HCT116 (cell line): ENCODE measurements around the gene NR1H3. TPM values are rescaled to one million over a fixed set of nuclear protein-coding genes. Genes with fewer than 3 reads are reported as not detected.

Experiments
- ATAC-seq: fragments of 200-7000 bp; cut with Tn5 transposase; 2 replicates; pipeline ENCODE4 v1.9.1; 2020; ENCODE audit warnings: mild to moderate bottlenecking, moderate library complexity
- BruUV-seq: library from RNA; stranded (reverse); fragments of 400-500 nt; replicated peaks from 2 replicates; lab custom pipeline; 2021; lab: Mats Ljungman, UMichigan
- CTCF ChIA-PET: fragments of 300-600 bp; sonication (Branson Sonifier 250); formaldehyde crosslinking; loops from one replicate; lab custom pipeline; 2021; ENCODE audit warnings: antibody characterized with exemption; lab: Charles Lee
- POLR2A ChIA-PET: fragments of 300-600, 350-600 bp; sonication (Branson Sonifier 250); formaldehyde crosslinking; loops from one replicate; lab custom pipeline; 2021; ENCODE audit warnings: antibody characterized with exemption; lab: Charles Lee
- RAD21 ChIA-PET, 2 experiments: fragments of 300-600 bp; sonication (Branson Sonifier 250); formaldehyde crosslinking; loops; one replicate each; lab custom pipeline; 2023; ENCODE audit warnings: low total read pairs in 2 of 2; ENCODE audit not compliant: uncharacterized antibody in 2 of 2, unreplicated experiment in 2 of 2, low non-redundant PET in 1 of 2; lab: Charles Lee
- DNase-seq: peaks from one replicate; pipeline ENCODE4 v3.0.0-alpha.2; 2010; ENCODE audit warnings: low read depth, low spot score
- H2AFZ ChIP-seq: fragments of 200-600 bp; shearing (Covaris generic), sonication (generic); 2 replicates; pipeline ENCODE4 v1.6.1; 2017; ENCODE audit warnings: low read depth, mixed run types, mixed read lengths, antibody characterized with exemption, low read length; ENCODE audit not compliant: poor library complexity, severe bottlenecking
- H3K27ac ChIP-seq: 2 replicates; pipeline ENCODE4 v1.5.1; 2012; ENCODE audit warnings: low read depth, low read length
- H3K27me3 ChIP-seq: fragments of 200-600 bp; sonication (generic); 2 replicates; pipeline ENCODE4 v1.6.1; 2016; ENCODE audit warnings: mixed run types, low read length, mixed read lengths; ENCODE audit not compliant: insufficient read depth
- H3K36me3 ChIP-seq, 2 experiments: fragments of 200-500 bp in 1 of 2; fragments of 200-600 bp in 1 of 2; sonication (Bioruptor generic) in 1 of 2; sonication (generic) in 1 of 2; 2 replicates each; pipeline versions ENCODE4 v1.5.1 to v1.6.1; 2014 to 2016; ENCODE audit warnings: low read length in 2 of 2, inconsistent platforms in 1 of 2, mixed read lengths in 1 of 2, mixed run types in 1 of 2; ENCODE audit not compliant: insufficient read depth in 2 of 2, control insufficient read depth in 1 of 2
- H3K4me1 ChIP-seq, 2 experiments: fragments of 200-600 bp in 1 of 2; sonication (generic) in 1 of 2; 2 replicates each; pipeline versions ENCODE4 v1.5.1 to v1.6.1; 2012 to 2017; ENCODE audit warnings: low read length in 2 of 2, inconsistent platforms in 1 of 2, mild to moderate bottlenecking in 1 of 2, mixed read lengths in 1 of 2, mixed run types in 1 of 2, moderate library complexity in 1 of 2; ENCODE audit not compliant: insufficient read depth in 2 of 2, control insufficient read depth in 1 of 2
- H3K4me2 ChIP-seq: fragments of 200-600 bp; sonication (generic); 2 replicates; pipeline ENCODE4 v1.6.1; 2017; ENCODE audit warnings: mixed run types, low read length, mixed read lengths
- H3K4me3 ChIP-seq, 2 experiments: fragments of 200-600 bp in 1 of 2; sonication (generic) in 1 of 2; replicated peaks in 1 of 2; 2 replicates each; pipeline ENCODE4 v1.5.1; 2011 to 2016; ENCODE audit warnings: low read length in 2 of 2, control low read depth in 1 of 2, low read depth in 1 of 2, mild to moderate bottlenecking in 1 of 2, mixed read lengths in 1 of 2, mixed run types in 1 of 2
- H3K79me2 ChIP-seq: fragments of 200-600 bp; sonication (generic); 2 replicates; pipeline ENCODE4 v1.6.1; 2017; ENCODE audit warnings: mild to moderate bottlenecking, mixed run types, low read length, moderate library complexity, mixed read lengths; ENCODE audit not compliant: insufficient read depth
- H3K9ac ChIP-seq: fragments of 200-600 bp; sonication (generic); 2 replicates; pipeline ENCODE4 v1.6.1; 2016; ENCODE audit warnings: low read length, mixed read lengths
- H3K9me2 ChIP-seq: fragments of 200-600 bp; sonication (generic), shearing (Covaris generic); 2 replicates; pipeline ENCODE4 v1.6.1; 2017; ENCODE audit warnings: mixed run types, mild to moderate bottlenecking, moderate library complexity; ENCODE audit not compliant: insufficient read depth
- H3K9me3 ChIP-seq, 2 experiments: fragments of 200-500 bp in 1 of 2; fragments of 200-600 bp in 1 of 2; sonication (Bioruptor generic) in 1 of 2; sonication (generic) in 1 of 2; 2 replicates each; pipeline ENCODE4 v1.6.1; 2014 to 2017; ENCODE audit warnings: low read length in 2 of 2, mixed read lengths in 2 of 2, inconsistent platforms in 1 of 2, low read depth in 1 of 2, mild to moderate bottlenecking in 1 of 2, mixed run types in 1 of 2, moderate library complexity in 1 of 2; ENCODE audit not compliant: control insufficient read depth in 1 of 2, insufficient read depth in 1 of 2
- H4K20me1 ChIP-seq: fragments of 200-600 bp; sonication (generic), shearing (Covaris generic); 2 replicates; pipeline ENCODE4 v1.6.1; 2017; ENCODE audit warnings: mixed run types, mild to moderate bottlenecking, moderate library complexity; ENCODE audit not compliant: insufficient read depth
- CBX3 ChIP-seq: IDR thresholded peaks from 2 replicates; pipeline ENCODE4 v1.6.1; 2012; ENCODE audit warnings: low read depth
- CEBPB ChIP-seq: IDR thresholded peaks from 2 replicates; pipeline ENCODE4 v1.6.1; 2012; ENCODE audit warnings: low read depth
- EGR1 ChIP-seq: IDR thresholded peaks from 2 replicates; pipeline ENCODE4 v1.6.1; 2012; ENCODE audit warnings: low read depth
- JUND ChIP-seq: IDR thresholded peaks from 2 replicates; pipeline ENCODE4 v1.6.1; 2012
- POLR2AphosphoS5 ChIP-seq: IDR thresholded peaks from 2 replicates; pipeline ENCODE4 v1.6.1; 2011; ENCODE audit warnings: mild to moderate bottlenecking, low read depth, low read length, moderate library complexity
- RAD21 ChIP-seq: IDR thresholded peaks from 2 replicates; pipeline ENCODE4 v1.6.1; 2012; ENCODE audit warnings: low read depth, mild to moderate bottlenecking
- SIN3A ChIP-seq: IDR thresholded peaks from 2 replicates; pipeline ENCODE4 v1.6.1; 2012; ENCODE audit warnings: low read depth
- TCF7L2 ChIP-seq: IDR thresholded peaks from 2 replicates; pipeline ENCODE4 v1.7.0; 2011; ENCODE audit warnings: borderline replicate concordance, inconsistent platforms; ENCODE audit not compliant: insufficient read depth, insufficient read length; ENCODE audit errors: extremely low read depth
- YY1 ChIP-seq: IDR thresholded peaks from 2 replicates; pipeline ENCODE4 v1.6.1; 2011; ENCODE audit warnings: low read length, low read depth, moderate library complexity, mild to moderate bottlenecking; ENCODE audit not compliant: insufficient replicate concordance; ENCODE audit errors: extremely low read depth
- intact Hi-C: fragments of 100-400 bp; cut with micrococcal nuclease; formaldehyde crosslinking; loops from 2 replicates; pipeline ENCODE4 v1.10.0; 2022
- total RNA-seq: library from RNA; stranded (reverse); gene quantifications from one replicate; pipeline ENCODE4 v1.2.1, GENCODE V29; 2021; ENCODE audit not compliant: unreplicated experiment
- TF ChIP-seq, protein P1 (sequence below), 3 experiments: fragments of 200-600 bp in 1 of 3; sonication (generic) in 1 of 3; IDR thresholded peaks in 2 of 3; conservative IDR thresholded peaks in 1 of 3; 2 replicates each; pipeline ENCODE4 v1.5.1; 2012 to 2017; ENCODE audit warnings: low read depth in 2 of 3, low read length in 2 of 3, antibody characterized with exemption in 1 of 3, borderline replicate concordance in 1 of 3, control low read depth in 1 of 3, mild to moderate bottlenecking in 1 of 3, mixed read lengths in 1 of 3, mixed run types in 1 of 3, moderate library complexity in 1 of 3; ENCODE audit not compliant: insufficient read depth in 1 of 3
- TF ChIP-seq, protein P2 (sequence below): IDR thresholded peaks from 2 replicates; pipeline ENCODE4 v1.6.1; 2012; ENCODE audit warnings: low read depth
- TF ChIP-seq, protein P3 (sequence below): IDR thresholded peaks from 2 replicates; pipeline ENCODE4 v1.6.1; 2011; ENCODE audit warnings: mild to moderate bottlenecking, low read length, moderate library complexity; ENCODE audit not compliant: insufficient replicate concordance; ENCODE audit errors: extremely low read depth

The NR1H3 gene
- total RNA-seq, 1 experiment from 2014 or later = 23.5 TPM

DNA sequence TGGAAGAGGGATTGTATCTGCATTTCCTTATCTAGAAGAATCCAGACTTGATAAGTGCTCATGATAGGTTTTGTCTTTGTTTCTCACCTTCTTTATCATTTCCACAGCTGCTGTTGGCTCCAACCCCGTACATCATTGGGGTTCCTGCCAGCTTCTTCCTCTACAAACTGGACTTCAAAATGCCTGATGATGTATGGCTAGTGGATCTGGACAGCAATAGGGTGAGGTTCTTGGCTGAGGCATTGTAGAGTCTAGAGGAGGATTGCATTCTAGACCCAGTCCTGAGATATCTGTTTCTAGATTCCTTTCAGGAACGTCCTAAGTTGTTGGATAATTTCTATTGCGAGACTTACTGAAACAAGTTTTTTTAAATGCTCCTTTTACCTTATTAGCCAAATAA is 20.3 kb downstream of the NR1H3 start (continued):
- TF ChIP-seq, protein P1, sequence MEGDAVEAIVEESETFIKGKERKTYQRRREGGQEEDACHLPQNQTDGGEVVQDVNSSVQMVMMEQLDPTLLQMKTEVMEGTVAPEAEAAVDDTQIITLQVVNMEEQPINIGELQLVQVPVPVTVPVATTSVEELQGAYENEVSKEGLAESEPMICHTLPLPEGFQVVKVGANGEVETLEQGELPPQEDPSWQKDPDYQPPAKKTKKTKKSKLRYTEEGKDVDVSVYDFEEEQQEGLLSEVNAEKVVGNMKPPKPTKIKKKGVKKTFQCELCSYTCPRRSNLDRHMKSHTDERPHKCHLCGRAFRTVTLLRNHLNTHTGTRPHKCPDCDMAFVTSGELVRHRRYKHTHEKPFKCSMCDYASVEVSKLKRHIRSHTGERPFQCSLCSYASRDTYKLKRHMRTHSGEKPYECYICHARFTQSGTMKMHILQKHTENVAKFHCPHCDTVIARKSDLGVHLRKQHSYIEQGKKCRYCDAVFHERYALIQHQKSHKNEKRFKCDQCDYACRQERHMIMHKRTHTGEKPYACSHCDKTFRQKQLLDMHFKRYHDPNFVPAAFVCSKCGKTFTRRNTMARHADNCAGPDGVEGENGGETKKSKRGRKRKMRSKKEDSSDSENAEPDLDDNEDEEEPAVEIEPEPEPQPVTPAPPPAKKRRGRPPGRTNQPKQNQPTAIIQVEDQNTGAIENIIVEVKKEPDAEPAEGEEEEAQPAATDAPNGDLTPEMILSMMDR (IDR thresholded peaks at IDR 0.05 in 2 of 3, conservative IDR thresholded peaks at IDR 0.05 in 1 of 3; ENCODE audit: borderline replicate concordance in 1 of 3, insufficient read depth in 1 of 3, low read depth in 2 of 3, low read length in 2 of 3) = no peak
- TF ChIP-seq EGR1 (no peak), YY1 (no peak), RAD21 (no peak)
- TF ChIP-seq, protein P2, sequence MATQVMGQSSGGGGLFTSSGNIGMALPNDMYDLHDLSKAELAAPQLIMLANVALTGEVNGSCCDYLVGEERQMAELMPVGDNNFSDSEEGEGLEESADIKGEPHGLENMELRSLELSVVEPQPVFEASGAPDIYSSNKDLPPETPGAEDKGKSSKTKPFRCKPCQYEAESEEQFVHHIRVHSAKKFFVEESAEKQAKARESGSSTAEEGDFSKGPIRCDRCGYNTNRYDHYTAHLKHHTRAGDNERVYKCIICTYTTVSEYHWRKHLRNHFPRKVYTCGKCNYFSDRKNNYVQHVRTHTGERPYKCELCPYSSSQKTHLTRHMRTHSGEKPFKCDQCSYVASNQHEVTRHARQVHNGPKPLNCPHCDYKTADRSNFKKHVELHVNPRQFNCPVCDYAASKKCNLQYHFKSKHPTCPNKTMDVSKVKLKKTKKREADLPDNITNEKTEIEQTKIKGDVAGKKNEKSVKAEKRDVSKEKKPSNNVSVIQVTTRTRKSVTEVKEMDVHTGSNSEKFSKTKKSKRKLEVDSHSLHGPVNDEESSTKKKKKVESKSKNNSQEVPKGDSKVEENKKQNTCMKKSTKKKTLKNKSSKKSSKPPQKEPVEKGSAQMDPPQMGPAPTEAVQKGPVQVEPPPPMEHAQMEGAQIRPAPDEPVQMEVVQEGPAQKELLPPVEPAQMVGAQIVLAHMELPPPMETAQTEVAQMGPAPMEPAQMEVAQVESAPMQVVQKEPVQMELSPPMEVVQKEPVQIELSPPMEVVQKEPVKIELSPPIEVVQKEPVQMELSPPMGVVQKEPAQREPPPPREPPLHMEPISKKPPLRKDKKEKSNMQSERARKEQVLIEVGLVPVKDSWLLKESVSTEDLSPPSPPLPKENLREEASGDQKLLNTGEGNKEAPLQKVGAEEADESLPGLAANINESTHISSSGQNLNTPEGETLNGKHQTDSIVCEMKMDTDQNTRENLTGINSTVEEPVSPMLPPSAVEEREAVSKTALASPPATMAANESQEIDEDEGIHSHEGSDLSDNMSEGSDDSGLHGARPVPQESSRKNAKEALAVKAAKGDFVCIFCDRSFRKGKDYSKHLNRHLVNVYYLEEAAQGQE = no peak

DNA sequence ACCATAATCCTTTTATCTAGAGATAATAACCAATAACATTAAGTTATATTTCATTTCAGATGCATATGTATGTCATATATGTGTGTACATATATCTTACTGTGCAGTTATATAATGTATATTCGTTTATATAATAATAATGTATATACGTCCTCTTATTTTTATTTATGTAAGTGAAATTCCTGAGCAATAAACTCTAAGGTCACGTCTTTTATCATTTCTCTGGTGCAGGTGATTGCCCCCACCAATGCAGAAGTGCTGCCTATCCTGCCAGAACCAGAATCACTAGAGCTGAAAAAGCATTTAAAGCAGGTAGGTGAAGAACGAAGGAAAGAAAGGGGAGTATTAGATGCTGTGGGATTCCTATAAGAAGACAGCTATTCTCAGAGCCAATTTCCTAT is 21.0 kb downstream of the NR1H3 start:
- intact Hi-C loops = no loop called here
- no peak overlapping the region for H3K9ac ChIP-seq
- no TSS peak for BruUV-seq
- H3K36me3 ChIP-seq = peaks cover 44 to 64% of the 10 kb centered on the region in 2 experiments
- ChIA-PET RAD21 (no interaction called here), CTCF (no interaction called here), POLR2A (no interaction called here)
- no peaks in the 10 kb centered on the region for H3K4me1 ChIP-seq
- H3K27ac ChIP-seq = no peak overlapping the region
- no peak overlapping the region for H3K4me3 ChIP-seq
- no peak overlapping the region for H2AFZ ChIP-seq
- peaks cover 8% of the 10 kb centered on the region for H3K79me2 ChIP-seq
- no peaks in the 10 kb centered on the region for H3K9me3 ChIP-seq
- H3K27me3 ChIP-seq = no peaks in the 10 kb centered on the region
- no peak overlapping the region for H3K4me2 ChIP-seq
- TF ChIP-seq CEBPB = no peak
- TF ChIP-seq POLR2AphosphoS5 = no peak
- no peak for TF ChIP-seq JUND
- TF ChIP-seq CBX3 = no peak
- TF ChIP-seq SIN3A = no peak
- no peak for TF ChIP-seq EGR1
- TF ChIP-seq, protein P3, sequence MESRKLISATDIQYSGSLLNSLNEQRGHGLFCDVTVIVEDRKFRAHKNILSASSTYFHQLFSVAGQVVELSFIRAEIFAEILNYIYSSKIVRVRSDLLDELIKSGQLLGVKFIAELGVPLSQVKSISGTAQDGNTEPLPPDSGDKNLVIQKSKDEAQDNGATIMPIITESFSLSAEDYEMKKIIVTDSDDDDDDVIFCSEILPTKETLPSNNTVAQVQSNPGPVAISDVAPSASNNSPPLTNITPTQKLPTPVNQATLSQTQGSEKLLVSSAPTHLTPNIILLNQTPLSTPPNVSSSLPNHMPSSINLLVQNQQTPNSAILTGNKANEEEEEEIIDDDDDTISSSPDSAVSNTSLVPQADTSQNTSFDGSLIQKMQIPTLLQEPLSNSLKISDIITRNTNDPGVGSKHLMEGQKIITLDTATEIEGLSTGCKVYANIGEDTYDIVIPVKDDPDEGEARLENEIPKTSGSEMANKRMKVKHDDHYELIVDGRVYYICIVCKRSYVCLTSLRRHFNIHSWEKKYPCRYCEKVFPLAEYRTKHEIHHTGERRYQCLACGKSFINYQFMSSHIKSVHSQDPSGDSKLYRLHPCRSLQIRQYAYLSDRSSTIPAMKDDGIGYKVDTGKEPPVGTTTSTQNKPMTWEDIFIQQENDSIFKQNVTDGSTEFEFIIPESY = no peak
- TF ChIP-seq RAD21 = no peak
- no peak for TF ChIP-seq TCF7L2
- no peak for ATAC-seq
- H3K9me2 ChIP-seq = no peaks in the 10 kb centered on the region
- DNase-seq = no peak
- no peaks in the 10 kb centered on the region for H4K20me1 ChIP-seq
